HK-2 (cell line): Measurements from ENCODE around the gene FXYD3.
"Not testable (repeated sequence)": the region's sequence is repeated elsewhere in the genome, so short reads cannot be mapped to it uniquely, and the experiment has no call there.

Experiments
- DNase-seq: peaks from one replicate; pipeline ENCODE4 v3.0.0-alpha.2; 2018; ENCODE audit not compliant: unreplicated experiment

The FXYD3 gene

DNA sequence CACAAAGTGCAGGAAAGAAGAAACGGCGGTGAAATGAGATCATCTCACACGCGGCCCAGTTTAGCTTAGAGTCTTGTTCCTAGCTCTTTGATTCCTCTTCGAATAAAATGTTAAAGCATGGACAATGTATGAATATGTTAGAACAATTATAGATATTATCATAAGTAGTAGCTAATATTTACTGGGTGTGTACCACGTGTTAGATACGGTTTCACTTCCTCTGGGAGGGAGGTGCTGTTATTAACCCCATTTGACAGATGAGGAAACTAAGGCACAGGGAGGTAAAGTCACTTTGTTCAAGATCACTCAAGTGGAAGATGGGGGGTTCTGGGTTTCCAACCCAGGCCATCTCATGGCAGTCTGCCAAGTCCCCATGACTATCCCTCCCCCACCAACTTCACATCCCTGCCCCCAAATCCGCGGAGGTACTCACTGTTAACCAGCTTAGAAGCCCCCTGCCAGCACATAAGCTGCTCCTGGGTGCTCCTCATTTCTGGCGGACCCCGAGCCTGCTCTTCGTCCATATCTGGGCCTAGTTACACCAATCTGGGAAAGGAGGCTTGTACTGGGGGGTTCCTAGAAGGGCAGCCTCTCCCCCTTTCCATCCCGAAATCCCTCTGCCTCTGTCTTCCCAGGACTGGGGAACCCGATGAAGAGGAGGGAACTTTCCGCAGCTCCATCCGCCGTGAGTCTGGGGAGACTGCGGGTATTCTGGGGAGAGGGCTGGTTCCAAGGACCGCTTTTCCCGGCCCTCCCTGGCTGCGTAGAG lies 26.4 kb downstream of the FXYD3 start:
- no peak for DNase-seq

GRCh38 chr19:35142606-35143230 lies 27.1 kb downstream of the FXYD3 start:
- peak; percentile 63 for DNase-seq

DNA sequence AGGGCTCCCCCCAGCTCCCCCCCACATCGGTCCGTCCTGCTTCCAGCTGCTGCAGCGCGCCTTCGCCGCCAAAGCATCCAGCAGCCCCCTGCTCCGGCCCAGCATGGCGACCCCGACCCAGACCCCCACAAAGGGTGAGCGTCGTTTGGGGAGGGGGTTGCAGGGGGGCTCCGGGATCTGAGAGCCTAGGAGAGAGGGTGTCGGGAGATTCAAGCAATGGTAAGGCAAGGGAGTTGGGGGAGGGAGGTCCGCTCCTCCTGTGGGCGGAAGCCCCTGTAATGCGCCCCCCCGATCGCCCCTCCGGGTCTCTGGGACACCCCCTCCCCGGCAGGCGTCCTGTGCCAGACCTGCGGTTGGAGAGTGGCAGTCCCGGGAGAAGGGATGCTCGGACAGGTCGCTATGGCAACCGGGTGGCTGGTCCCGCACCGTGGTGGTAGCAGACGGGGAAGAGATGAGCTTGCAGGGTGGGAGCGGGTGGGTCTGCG lies 27.6 kb downstream of the FXYD3 start, which contains the start of gene FXYD7:
TSS of gene FXYD7 (plus strand) at position 25 of the 485 bp plus-strand sequence. CDS start at position 104, 79 bp downstream.
- DNase-seq = no peak

DNA sequence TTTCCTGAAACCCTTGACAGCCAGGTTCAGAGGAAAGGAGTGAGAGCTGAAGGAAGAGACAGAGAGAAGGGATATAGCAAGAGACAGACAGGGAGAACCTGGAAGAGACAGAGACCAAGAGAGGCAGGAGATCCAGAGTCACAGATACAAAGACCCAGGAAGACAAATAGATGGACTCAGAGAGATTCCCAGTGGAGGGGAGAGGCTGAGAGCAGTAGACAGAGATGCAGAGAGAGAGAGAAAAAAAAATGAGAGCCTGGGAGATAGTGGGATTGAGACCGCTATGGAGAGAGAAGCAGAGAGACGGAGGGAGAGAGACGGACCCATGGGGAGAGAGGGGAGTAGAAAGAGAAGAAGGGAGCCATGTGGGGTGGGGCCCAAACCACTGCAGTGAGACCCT lies 28.2 kb downstream of the FXYD3 start:
- no peak for DNase-seq

GRCh38 chr19:35144259-35144599 lies 28.6 kb downstream of the FXYD3 start:
- DNase-seq = no peak

DNA sequence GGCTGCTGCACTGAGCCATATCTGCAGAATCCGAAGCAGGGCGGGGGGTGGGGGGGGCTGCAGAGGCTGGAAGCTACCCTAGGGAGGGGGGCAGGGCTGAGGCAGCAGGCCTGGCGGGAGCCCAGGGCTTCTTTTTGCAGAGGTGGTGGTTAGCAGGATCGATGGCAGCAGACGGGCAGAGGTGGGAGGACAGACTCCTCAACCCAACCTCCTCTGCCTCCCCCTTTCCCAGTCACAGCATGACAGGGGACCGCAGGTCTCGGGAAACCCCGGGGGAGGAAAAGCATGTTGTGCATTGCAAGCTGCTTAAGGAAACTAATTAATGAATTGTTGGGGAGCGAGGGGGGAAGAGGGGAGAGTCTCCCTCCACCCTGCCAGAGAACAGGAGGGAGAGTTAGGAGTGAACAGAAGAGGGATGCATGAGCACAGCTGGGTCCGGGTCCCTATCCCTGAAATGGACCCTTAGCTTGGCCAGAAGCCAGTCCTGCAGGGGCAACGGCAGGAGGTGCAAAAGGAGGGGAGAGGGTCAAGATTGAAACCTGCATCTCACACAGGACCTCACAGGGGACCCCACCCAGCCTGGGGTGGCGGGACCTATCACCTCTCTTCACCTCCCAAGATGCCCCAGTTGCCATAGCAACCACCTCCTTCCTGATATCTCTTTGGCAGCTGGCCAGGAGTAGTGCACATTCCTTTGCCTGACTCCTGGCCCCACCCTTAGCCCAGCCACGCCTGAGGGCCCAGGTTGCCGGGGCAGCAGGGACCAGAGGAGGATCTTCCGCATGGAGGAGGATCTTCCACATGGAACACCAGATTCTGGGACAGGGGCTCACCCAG lies 29.2 kb downstream of the FXYD3 start:
- peak; percentile 52 for DNase-seq

DNA sequence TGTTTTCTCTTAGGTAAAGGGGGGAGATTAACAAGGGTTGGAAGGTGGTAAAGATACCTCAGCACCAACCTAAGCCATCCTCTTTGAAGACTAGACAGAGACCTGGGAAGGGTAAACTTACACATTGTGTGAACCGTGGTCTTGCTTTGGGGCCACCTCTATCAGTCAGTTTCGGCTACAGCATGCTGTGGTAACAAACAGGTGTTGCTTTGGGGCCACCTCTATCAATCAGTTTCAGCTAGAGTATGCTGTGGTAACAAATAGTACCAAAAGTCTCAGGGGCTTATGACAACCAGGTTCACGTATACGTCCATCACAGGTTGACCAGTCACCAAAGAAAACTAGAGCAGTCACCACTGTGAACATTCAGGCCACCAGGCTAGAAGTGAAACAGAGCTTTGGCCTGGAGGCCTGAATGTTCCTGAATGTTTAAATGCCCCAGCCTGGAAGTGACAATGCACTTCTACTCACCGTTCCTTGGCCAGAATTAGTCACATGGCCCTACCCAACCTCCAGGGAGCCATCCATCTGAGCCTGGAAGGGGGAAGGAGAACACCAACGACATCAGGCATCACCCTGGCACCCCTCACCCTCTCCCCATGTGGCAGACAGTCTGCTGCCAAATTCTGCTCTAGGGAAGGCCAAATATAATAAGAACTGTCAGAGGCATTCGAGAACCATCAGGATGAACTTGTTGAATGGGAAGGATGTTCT lies 31.3 kb downstream of the FXYD3 start:
- no peak for DNase-seq

DNA sequence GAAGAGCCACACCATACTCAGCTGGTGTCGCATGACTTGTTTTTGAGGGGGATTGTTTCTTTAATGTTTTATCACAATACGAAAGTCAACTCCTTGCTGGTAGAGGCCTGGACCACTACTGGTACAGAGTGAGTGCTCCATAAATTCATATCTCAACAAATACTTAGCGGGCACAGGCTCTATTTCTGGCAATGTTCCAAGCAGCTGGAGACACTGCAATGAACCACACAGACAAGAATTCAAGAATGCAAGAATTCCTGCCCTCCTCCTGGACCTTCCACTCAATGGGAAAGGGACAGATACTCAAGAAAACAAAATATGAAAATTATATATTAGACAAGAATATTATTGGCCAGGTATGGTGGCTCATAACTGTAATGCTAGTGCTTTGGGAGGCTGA lies 33.8 kb downstream of the FXYD3 start:
- no peak for DNase-seq

- no peak for DNase-seq
Measured at GRCh38 chr19:35150445-35150844, 34.8 kb downstream of the FXYD3 start.

GRCh38 chr19:35151273-35152065 lies 35.8 kb downstream of the FXYD3 start:
- no peak for DNase-seq

DNA sequence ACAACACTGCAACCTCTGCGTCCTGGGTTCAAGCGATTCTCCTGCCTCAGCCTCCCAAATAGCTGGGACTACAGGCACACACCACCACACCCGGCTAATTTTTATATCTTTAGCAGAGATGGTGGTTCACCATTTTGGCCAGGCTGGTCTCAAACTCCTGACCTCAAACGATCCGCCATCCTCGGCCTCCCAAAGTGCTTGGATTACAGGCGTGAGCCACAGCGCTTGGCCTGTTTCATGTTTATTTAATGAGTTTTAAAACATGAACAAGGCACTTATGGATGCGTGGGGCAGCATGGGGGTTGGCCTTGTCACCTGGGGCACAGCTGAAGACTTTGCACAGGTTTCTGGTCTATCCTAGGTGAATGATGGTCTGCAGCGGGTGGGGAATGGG lies 37.5 kb downstream of the FXYD3 start:
- not testable (repeated sequence) for DNase-seq

DNA sequence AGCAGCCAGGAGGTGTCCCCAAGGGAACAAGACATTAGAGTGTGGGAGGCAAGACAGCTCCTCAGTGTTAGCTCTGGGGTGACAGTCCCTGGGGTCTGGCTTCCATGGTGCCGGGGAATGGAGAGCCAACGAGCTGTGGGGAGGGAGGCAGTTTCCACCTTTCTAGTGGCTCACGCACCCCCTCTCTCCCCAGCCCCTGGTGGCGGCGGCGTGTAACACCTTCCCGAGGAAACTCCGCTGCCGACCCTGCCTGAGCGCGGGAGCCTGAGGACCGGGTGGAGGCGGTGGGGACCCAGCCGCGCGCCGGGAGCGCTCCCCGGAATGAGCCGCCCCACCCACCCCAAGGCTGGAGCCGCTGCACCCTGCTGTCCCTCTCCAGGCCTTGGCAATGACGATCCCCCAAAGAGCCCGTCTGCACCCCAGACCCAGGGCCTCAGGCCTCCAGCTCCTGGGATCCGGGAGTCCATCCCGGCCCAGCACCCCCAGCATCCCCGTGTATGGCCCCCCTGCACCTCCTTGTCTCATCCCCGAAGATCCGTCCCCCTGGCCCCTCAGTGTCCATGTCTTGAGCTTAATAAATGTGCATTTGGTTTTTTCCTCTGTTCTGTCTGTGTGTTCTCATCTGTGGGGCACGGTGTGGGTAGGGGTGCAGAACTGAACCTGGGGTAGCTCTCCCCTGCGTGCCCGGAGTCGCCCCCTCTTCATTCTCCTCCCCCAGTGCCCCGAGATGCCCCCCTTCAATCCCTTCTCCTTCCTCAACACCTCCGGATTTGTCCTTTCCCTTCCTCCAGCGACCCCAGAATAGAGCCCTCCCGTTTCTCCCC lies 38.3 kb downstream of the FXYD3 start:
- DNase-seq = no peak

- peak; percentile 82 for DNase-seq
Measured at GRCh38 chr19:35154525-35155406, 39.1 kb downstream of the FXYD3 start, which contains the start of gene FXYD5. Gene FXYD5, plus strand, starts transcription at chr19:35154735. Its CDS starts 816 bp downstream, at chr19:35155551.

- DNase-seq = no peak
Measured at GRCh38 chr19:35155441-35155840, 39.8 kb downstream of the FXYD3 start.

GRCh38 chr19:35155981-35156672 lies 40.5 kb downstream of the FXYD3 start:
- no peak for DNase-seq

DNA sequence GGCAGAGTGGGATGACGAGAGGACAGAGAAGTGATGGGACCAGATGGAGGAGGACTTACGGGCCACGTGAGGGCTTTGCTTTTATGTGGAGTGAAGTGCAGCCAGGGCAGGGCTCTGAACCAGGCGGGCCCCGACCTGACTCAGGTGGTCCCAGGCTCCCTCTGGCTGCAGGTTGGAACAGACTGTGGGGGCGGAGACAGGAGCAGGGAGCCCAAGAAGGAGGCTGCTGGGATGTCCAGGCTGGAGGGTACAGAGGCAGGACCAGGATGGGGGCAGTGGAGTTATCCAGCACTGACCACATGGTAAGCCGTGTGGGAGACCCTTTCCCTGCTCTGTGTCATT lies 41.0 kb downstream of the FXYD3 start:
- no peak for DNase-seq

- DNase-seq = no peak
Measured at GRCh38 chr19:35157431-35157830, 41.8 kb downstream of the FXYD3 start.

- no peak for DNase-seq
Measured at GRCh38 chr19:35159606-35160005, 44.0 kb downstream of the FXYD3 start.
